Stimulated activated CD8-positive, alpha-beta memory T cell treated with anti-CD3 and anti-CD28 coated beads, Interleukin-7, amount 100 ng/mL, for 48 hours (primary cell): ENCODE measurements around the gene CCNF.
"Not testable (repeated sequence)": the region's sequence is repeated elsewhere in the genome, so short reads cannot be mapped to it uniquely, and the experiment has no call there.

Experiments used
- DNase-seq, 2 donors: peaks; one replicate each; pipeline ENCODE4 v3.0.0-alpha.2; 2020; ENCODE audit warnings: low read depth in 1 of 2; ENCODE audit errors: extremely low read depth in 1 of 2

Gene CCNF, protein sequence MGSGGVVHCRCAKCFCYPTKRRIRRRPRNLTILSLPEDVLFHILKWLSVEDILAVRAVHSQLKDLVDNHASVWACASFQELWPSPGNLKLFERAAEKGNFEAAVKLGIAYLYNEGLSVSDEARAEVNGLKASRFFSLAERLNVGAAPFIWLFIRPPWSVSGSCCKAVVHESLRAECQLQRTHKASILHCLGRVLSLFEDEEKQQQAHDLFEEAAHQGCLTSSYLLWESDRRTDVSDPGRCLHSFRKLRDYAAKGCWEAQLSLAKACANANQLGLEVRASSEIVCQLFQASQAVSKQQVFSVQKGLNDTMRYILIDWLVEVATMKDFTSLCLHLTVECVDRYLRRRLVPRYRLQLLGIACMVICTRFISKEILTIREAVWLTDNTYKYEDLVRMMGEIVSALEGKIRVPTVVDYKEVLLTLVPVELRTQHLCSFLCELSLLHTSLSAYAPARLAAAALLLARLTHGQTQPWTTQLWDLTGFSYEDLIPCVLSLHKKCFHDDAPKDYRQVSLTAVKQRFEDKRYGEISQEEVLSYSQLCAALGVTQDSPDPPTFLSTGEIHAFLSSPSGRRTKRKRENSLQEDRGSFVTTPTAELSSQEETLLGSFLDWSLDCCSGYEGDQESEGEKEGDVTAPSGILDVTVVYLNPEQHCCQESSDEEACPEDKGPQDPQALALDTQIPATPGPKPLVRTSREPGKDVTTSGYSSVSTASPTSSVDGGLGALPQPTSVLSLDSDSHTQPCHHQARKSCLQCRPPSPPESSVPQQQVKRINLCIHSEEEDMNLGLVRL

DNA sequence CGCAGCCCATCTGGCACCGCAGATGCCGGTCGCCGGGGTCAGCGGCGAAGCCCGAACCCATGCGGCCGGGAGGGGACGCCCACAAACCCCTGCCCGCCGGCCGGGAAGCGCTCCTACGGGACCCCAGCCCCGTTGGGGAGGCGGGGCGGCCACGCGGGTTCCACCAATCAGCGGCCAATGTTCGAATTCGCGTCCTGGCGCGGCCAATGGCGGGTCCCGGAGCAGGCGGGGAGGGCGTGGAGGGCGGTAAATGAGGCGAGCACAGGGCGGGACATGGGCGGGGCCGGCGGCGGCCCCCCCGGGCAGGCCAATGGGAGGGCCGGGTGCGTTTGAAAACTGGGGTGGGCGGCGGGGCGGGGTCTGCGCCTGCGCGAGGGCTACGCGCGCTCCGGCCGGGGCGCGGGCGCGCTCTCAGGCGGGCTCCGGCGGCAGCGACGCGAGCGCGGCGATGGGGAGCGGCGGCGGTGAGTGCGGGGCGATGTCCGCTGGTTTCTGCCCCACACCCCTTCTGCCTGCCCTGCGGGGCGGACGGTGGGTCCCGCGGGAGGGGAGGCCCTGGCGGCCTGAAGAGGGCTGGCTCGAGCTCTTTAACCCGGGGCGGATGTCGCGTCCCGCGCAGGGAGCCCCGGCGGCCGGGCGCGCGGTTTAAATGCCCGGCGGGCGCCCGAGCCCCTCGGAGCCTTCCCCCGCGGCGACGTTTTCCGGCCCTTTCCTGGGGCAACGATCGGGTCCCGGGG, at the start of gene CCNF:
TSS of gene CCNF (plus strand) at position 414 of the 737 bp plus-strand sequence. CDS start at position 449, 35 bp downstream.
- peak; percentile 93 to 97 for DNase-seq

DNA sequence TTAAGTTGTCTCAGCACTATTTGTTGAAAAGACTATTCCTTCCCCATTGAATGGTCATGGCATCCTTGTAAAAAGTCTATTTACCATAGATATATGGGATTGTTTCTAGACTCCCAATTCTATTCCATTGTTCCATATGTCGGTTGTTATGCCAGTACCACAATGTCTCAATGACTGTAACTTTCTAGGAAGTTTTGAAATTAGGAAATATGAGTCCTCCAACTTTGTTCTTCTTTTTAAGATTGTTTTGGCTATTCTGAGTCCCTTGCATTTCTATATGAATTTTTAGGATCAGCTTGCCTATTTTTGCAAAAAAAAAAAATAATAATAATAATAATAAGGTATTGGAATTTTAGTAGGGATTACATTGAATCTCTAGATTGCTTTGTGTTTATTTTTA, 45.7 kb upstream of the CCNF start:
- DNase-seq, result no peak

DNA sequence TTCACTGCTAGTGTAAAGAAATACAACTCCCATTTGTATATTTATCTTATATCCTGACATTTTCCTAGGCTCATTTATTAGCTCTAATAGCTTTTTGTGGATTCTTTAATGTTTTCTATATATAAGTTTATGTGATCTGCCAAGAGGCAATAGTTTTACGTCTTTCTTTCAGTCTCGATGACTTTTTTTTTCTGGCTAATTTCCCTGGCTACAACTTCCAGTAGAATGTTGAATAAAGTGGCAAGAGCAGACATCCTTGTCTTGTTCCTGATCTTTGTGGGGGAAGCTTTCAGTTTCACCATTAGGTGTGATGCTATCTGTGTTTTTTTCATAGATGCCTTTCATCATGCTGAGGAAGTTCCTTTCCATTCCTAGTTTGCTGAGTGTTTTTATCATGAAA, 44.8 kb upstream of the CCNF start:
- no peak for DNase-seq

DNA sequence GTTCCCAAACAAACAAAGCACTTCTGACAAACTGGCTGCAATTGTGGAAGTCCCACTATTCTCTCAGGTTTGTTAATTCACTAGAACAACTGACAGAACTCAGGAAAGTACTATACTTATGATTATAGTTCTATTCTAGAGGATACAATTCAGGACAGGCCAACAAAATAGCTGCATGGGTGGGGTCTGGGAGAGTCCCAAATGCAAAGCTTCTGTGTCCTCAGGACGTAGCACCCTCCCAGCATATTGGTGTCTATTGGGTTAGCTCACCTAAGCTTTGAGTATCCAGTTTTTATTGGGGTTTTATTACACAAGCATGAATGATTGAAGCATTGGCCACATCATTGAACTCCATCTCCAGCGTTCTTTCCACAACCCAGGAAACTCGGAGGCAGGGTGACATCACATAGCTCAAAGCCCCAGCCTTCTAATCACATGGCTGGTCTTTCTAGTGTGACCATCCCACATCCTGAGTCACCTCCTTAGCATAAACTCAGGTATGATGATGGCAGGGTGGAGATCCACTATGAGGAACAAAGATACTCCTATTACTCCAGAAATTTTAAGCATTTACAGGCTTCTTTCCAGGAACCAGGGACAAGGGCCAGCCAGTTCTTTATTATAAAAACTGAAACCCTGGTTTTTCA, 43.9 kb upstream of the CCNF start:
- DNase-seq, result no peak

DNA sequence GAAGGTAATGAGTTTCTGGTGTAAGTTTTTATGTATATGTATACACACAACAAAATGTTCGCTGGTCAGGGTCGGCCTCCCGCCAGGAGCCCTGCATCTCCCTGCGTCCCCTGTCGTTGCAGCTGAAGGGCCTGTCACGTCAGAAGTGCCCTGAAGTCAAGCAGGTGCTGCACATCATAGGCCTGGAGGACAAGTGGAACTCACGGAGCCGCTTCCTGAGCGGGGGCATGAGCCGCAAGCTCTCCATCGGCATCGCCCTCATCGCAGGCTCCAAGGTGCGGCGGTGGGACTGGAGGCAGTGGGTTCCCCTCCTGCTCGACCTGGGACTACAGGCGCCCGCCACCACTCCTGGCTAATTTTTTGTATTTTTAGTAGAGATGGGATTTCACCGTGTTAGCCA, 43.3 kb upstream of the CCNF start:
- not testable (repeated sequence) for DNase-seq

DNA sequence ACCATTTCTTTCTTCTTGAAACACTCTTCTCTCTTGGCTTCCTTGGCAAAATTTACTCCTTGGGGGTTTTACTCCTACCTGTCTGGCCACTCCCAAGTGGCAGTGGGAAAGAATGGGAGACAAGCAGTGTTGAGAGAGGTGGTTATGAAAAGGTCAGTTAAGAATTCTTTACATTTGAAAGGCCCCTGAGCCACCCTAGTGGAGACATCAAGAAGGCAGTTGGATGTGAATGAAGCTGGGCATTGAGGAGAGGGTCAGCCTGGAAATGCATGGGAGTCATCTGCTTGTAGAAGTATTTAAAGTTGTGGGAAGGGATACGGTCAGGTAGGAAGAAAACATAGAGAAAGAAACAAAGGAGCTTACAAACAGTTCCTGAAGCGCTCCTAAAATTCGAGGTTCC, 42.3 kb upstream of the CCNF start:
- no peak for DNase-seq

DNA sequence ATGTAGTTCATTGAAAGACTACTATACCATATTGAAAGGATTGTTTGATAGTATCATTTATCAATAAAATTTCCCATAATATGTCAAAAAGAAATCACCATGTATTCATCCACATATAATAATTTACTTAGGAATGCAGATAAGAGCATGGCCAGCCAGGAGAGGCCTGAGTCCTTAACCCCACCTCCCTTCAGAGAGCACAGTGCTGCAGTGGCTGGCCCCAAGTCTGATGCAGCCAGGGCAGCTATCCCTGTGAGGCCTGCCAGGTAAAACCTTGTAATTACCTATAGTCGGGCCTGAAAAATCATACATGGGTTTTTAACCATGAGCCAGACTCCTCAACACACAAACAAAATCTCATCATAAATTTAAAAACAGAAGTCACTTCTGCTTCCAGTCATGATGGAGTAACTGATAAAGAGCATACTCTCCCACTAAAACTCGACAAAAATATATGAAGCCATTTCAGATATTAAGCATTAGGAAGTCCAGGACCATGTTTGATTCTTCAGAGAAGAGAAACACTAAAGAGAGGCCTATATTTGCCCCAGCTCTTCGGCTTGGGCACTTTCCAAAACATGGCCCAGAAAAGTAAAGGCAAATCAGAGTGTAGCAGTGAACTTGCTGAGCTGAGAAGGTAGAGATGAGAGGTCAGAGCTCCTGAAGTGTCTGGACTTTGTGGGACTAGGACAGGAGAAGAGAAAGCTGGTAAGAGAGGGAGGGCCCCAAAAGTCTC, 40.9 kb upstream of the CCNF start:
- no peak for DNase-seq

DNA sequence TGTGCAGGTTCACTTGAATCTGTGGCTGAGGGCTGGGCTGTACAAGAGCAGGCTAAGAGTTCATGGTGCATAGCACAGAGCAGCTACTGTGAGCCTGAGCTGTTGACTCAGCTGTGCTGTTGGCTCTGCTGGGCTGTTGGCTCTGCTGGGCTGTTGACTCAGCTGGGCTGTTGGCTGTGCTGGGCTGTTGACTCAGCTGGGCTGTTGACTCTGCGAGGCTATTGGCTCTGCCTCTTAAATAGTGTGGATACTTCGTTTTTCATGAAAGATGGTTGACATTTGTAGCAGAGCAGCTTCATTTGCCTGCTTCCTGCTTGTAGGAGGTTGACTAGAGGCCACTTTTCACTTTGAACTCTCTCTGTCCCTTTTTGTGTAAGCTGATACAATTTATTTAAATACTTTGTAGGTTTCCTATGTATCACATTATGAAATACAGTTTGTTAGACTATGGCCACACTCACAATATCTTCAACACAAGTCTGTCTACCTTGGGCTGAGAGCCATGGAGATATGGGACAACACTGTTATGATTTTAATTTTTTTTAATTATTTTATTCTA, 40.3 kb upstream of the CCNF start:
- DNase-seq, result no peak

DNA sequence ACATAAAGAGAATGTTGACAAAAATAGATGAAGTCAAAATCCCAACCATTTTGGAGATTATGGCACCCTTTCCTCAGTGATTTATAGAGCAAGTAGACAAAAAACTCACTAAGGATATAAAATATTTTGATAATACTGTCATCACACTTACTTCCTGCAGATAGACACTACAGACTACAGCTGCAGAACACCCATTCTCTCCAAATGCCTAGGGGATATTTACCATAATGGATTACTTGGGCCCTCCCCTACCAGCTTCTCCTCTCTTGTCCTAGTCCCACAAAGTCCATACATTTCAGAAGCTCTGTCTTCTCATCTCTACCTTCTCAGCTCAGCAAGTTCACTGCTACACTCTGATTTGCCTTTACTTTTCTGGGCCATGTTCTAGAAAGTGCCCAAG, 37.2 kb upstream of the CCNF start:
- no peak for DNase-seq

DNA sequence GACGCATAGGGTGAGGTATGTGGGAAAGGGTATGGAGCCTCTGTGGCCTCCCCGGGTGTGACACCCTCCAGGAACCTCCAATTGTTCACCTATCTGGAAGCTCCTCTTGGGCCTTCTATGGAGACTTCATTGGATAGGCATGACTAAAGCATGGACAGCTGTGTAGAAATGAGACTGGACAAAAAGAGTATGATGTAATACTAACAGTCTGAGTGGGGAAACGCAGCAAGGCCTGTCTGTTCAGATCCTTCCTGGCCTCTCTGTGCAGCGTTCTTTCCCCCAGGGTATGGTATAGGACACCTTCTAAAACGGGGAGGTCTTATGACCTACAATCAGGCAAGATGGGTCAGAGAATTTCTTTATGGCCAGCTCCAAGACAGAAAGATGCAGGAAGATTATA, 30.7 kb upstream of the CCNF start:
- no peak for DNase-seq

DNA sequence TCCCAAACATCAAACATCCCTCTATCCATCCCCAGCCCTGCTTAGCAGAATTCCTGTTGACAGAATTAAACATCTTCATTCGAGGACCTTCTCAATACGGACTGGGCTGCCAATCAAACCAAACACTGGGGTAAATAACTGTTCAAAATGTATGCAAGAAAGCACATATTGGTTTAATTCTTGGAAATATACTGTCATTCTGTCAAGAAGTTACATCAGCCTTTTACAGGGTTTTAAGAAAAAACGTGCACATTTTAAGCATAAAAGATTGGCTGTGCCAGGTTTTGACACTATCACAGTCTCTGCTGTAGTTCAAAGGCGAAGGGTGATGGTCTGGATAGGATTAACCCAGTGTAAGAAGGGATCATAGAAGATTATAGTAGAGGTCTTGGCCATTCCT, 25.1 kb upstream of the CCNF start:
- no peak for DNase-seq

DNA sequence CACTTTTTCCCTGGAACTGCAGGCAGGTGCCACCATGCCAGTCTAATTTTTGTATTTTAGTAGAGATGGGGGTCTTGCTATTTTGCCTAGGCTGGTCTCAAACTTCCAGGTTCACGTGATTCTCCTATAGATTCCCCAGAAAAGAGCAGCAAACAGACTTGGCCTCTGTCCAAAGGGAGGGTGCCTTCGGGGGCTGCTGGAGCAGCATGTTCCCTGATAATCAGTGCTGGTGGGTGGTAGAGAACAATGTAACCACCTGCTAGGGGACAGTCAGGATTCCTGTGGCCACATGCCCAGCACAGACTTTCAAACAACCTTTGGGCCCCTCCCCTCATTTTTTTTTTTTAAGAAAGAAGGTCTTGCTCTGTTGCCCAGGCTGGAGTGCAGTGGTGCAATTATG, 14.2 kb upstream of the CCNF start:
- DNase-seq, result no peak

DNA sequence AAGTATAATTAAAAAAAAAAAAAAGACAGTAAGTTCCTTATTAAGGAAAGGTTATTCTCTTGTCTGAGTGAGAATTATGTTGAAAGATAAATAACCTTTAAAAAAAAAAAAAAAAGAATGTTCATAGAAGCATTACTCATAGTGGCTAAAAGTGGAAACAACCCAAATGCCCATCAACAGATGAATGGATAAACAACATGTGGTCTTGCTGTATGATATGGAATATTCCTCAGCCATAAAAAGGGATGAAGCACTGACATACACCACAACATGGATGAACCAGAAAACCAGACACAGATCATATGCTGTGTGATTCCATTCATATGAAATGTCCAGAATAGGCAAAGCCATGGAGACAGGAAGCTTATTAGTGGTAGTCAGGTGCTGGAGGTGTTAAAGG, 9.2 kb upstream of the CCNF start:
- no peak for DNase-seq

DNA sequence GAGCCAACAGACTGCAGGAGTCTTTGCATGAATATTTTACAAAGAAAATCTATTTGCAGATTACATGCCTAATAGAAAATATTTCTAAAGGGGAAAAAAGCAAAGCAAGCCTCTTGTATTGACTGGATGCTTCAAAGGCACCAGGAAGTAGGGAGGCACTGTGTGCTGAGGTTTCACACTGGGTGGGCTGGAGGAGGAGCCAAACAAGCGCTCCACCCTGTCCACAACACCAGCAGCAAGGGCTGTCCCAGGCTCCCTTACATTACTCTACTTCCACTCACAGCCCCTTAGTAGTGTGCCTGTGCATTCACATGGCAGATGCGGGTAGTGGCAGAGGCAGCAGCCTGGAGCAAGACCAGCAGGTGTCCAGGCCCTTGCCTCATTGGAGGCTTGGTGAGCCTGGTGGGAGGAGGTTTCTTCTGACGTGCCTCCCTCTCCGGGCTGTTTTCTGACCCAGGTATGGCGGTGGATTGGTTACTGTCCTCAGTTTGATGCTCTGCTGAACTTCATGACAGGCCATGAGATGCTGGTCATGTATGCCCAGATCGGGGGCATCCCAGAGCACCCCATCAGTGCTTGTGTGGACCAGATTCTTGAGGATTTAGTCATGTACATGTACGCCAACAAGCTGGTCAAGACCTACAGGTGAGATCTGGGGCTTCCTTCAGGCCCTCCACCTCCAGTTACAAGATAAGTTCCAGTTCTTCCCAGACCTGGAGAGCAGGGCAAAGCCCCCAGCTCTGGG, 7.0 kb upstream of the CCNF start:
- DNase-seq, result no peak

DNA sequence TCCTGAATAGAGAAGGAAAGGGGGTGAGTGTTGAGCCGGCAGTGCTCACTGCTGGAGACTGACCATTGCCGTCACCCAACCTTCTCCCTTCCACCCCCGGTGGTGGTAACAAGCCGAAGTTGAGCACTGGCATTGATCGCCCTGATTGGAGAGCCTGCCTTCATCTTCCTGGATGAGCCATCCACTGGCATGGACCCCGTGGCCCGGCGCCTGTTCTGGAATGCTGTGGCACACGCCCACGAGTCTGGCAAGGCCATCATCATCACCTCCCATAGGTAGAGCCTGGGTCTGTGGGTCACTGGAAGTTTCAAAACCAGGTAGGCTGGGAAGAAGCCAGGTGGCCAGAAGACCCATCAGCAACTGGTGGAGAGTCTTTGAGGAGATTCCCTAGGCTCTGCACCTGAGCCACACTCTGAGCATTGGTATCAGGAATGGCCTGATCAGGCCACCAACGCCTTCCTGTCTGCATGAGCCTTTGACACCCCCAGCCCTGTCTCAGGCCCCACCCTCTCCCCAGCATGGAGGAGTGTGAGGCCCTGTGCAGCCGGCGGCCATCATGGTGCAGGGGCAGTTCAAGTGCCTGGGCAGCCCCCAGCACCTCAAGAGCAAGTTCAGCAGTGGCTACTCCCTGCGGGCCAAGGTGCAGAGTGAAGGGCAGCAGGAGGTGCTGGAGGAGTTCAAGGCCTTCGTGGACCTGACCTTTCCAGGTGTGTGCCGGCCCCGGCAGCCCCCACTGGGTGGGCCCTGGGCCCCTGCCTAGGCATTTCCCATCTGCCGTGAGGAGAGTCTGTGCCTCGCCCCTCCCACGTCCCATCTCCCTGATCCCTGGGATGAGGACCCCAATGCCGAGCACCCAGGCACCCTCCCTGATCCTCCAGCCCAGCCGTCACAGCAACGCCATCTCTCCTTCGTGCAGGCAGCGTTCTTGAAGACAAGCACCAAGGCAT, 4.9 kb upstream of the CCNF start:
- DNase-seq, result no peak

DNA sequence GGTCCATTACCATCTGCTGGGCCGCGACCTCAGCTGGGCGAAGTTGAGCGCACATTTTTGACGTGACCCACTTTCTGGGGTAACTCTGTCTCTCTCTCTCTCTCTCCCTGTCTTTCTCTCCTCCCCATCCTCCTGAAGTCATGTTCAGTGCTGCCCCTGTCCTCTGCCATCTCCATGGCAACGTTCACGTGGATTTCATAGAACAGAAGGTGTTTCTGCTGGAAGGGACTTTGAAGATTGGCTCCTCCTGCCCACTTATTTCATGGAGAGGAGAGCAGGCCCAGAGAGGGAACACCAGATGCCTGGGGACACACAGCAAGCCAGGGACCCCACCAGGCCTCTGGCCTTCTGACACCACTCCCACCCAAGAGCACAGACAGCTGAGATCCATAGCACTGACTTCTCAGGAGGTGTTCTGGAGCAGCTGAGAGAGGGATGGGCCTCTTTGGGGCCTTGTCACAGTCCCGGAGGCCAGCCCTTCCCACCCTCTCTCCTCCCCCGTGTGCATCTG, 4.2 kb upstream of the CCNF start:
- DNase-seq, result no peak

DNA sequence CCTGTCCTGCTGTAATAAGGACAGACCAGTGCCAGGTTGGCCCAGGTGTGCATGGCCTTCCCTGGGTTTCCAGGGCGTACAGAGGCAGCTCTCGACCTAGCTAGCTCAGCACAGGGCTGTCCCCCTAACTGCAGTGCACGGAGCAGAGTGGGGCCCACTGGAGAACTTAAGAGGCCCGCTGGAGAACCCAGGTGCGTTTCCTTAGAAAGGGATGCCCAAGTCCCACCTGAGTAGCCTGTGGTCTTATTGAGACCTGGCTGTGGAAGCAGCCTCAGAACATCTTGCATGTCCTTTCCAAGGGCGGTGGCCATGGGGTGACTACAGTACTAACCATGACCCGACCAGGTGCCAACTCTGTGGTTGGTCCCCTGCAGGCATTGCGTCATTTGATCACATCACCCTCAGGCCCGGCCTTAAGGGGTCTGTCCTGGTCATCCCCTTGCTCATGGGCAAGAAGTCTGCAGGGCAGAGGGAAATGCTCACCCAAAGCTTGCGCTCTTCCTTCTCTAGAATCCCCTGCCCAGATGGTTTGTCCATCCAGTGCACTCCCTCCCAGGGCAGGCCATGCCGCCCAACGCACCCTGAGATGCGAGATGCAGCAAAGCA, 3.3 kb upstream of the CCNF start:
- no peak for DNase-seq

DNA sequence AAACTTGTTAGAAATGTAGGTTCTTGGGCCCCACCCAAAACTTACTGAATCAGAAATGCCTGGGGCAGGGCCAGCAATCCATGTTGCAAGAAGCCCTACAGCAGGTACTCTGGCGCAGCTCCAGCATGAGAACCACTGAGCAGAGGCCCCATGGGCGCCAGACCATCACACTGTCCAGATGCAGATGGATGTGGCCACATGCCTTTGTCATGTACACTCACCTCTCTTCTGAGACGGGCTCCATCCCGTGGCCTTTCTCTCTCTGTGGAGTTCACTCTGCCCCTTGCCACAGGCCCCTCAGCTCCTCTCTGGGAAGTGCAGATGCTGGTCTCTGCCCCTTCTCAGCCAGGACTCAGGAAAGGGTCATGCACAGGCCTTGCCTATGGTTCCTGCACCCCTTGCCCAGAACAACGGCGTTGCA, 2.3 kb upstream of the CCNF start:
- no peak for DNase-seq
